A549 (cell line): ENCODE data around the gene TMOD4. TPM values are rescaled to one million over a fixed set of nuclear protein-coding genes. Genes with fewer than 3 reads are reported as not detected.

Experiments used
- ATAC-seq, 2 experiments: fragments of 200-7000 bp in 1 of 2; fragments of >200 bp in 1 of 2; cut with Nextera tagmentation in 1 of 2; cut with Tn5 transposase in 1 of 2; 3 replicates each; pipeline versions ENCODE4 v1.8.0 to v1.9.1; 2018 to 2020; ENCODE audit warnings: mild to moderate bottlenecking in 1 of 2, moderate library complexity in 1 of 2
- CTCF ChIA-PET: fragments of 300-600 bp; sonication (Branson Sonifier 250); formaldehyde crosslinking; extraction: SDS; loops from one replicate; lab custom pipeline; 2021; ENCODE audit warnings: antibody characterized with exemption, inconsistent platforms; lab: Yijun Ruan, JAX
- POLR2A ChIA-PET: fragments of 350-600 bp; formaldehyde crosslinking; extraction: SDS; loops from one replicate; lab custom pipeline; 2021; ENCODE audit warnings: antibody characterized with exemption, inconsistent platforms; lab: Yijun Ruan, JAX
- DNase-seq, 2 experiments: peaks; one replicate each; pipeline versions ENCODE4 v3.0.0 to v3.0.0-alpha.2; 2011 to 2016; ENCODE audit warnings: low read depth in 1 of 2, low spot score in 1 of 2
- FAIRE-seq: peaks from 2 replicates; lab custom pipeline; 2011; peaks lifted over from hg19 to GRCh38; lab: Jason Lieb, UNC
- H3K27ac ChIP-seq, 2 experiments: fragments of >200 bp; sonication (Bioruptor Twin); formaldehyde crosslinking; 3 replicates each; pipeline ENCODE4 v1.5.1; 2016 to 2017
- H3K4me1 ChIP-seq: fragments of >200 bp; sonication (Bioruptor Twin); formaldehyde crosslinking; 3 replicates; pipeline ENCODE4 v1.6.1; 2016
- H3K4me2 ChIP-seq: fragments of >200 bp; sonication (Bioruptor Twin); formaldehyde crosslinking; 3 replicates; pipeline ENCODE4 v1.6.1; 2016
- H3K4me3 ChIP-seq: fragments of >200 bp; sonication (Bioruptor Twin); formaldehyde crosslinking; 3 replicates; pipeline ENCODE4 v1.5.1; 2016
- H3K9me3 ChIP-seq: fragments of >200 bp; sonication (Bioruptor Twin); formaldehyde crosslinking; 3 replicates; pipeline ENCODE4 v1.6.1; 2016
- CBX2 ChIP-seq: fragments of 200-600 bp; sonication (generic); IDR thresholded peaks from 2 replicates; pipeline ENCODE4 v1.6.1; 2016; ENCODE audit warnings: low read depth, mild to moderate bottlenecking, borderline replicate concordance
- EHMT2 ChIP-seq: fragments of 200-600 bp; sonication (generic); IDR thresholded peaks from 2 replicates; pipeline ENCODE4 v1.6.1; 2016; ENCODE audit warnings: antibody characterized with exemption, low read depth, mild to moderate bottlenecking, moderate library complexity
- EP300 ChIP-seq, 2 experiments: fragments of >200 bp; sonication (Bioruptor Twin); formaldehyde crosslinking; IDR thresholded peaks; 2 replicates in 1 of 2; 3 replicates in 1 of 2; pipeline ENCODE4 v1.6.1; 2016 to 2017
- ESRRA ChIP-seq: fragments of 150-350 bp; IDR thresholded peaks from 2 replicates; pipeline ENCODE4 v1.6.1; 2014; ENCODE audit warnings: mild to moderate bottlenecking, low read length, borderline replicate concordance
- FOSL2 ChIP-seq, 2 experiments: fragments of 450-650 bp in 1 of 2; fragments of >200 bp in 1 of 2; sonication (Bioruptor Twin) in 1 of 2; formaldehyde crosslinking; IDR thresholded peaks; 2 replicates each; pipeline versions ENCODE4 v1.5.0 to v1.6.1; 2016 to 2020; ENCODE audit warnings: mild to moderate bottlenecking in 1 of 2, moderate library complexity in 1 of 2
- HOXB13 ChIP-seq: fragments of 250-450 bp; sonication (Bioruptor Pico); IDR thresholded peaks from 2 replicates; pipeline ENCODE4 v1.5.0; 2020; ENCODE audit warnings: low read depth, mild to moderate bottlenecking, moderate library complexity
- JUN ChIP-seq, 2 experiments: fragments of >200 bp; sonication (Bioruptor Twin); formaldehyde crosslinking; IDR thresholded peaks; 2 replicates in 1 of 2; 3 replicates in 1 of 2; pipeline ENCODE4 v1.6.1; 2016 to 2017
- KDM5A ChIP-seq: fragments of 200-600 bp; sonication (generic); IDR thresholded peaks from 2 replicates; pipeline ENCODE4 v1.6.1; 2016; ENCODE audit warnings: antibody characterized with exemption, mild to moderate bottlenecking
- MAFK ChIP-seq: fragments of 450-650 bp; IDR thresholded peaks from 2 replicates; pipeline ENCODE4 v1.6.1; 2014; ENCODE audit not compliant: partially characterized antibody
- POLR2A ChIP-seq: IDR thresholded peaks from 2 replicates; pipeline ENCODE4 v1.6.1; 2012; ENCODE audit warnings: mild to moderate bottlenecking, low read length
- RARB ChIP-seq: fragments of 250-450 bp; sonication (Bioruptor Pico); IDR thresholded peaks from 2 replicates; pipeline ENCODE4 v1.8.0; 2021; ENCODE audit warnings: mild to moderate bottlenecking, moderate library complexity
- RCOR1 ChIP-seq: fragments of 150-350 bp; IDR thresholded peaks from 2 replicates; pipeline ENCODE4 v1.6.1; 2014; ENCODE audit warnings: antibody characterized with exemption, low read length, low read depth
- RFX5 ChIP-seq: fragments of 450-650 bp; IDR thresholded peaks from 2 replicates; pipeline ENCODE4 v1.7.1; 2014; ENCODE audit warnings: antibody characterized with exemption, mild to moderate bottlenecking, moderate library complexity
- SREBF2 ChIP-seq: fragments of 450-650 bp; IDR thresholded peaks from 2 replicates; pipeline ENCODE4 v1.6.1; 2014; ENCODE audit warnings: mild to moderate bottlenecking, moderate library complexity
- TFCP2L1 ChIP-seq: fragments of 250-450 bp; sonication (Bioruptor Pico); IDR thresholded peaks from 2 replicates; pipeline ENCODE4 v1.5.0; 2021; ENCODE audit warnings: mild to moderate bottlenecking
- TP53 ChIP-seq: fragments of 250-450 bp; sonication (Bioruptor Pico); IDR thresholded peaks from 2 replicates; pipeline ENCODE4 v1.5.0; 2021; ENCODE audit warnings: mild to moderate bottlenecking, moderate library complexity
- ZNF302 ChIP-seq: fragments of 250-450 bp; sonication (Bioruptor Pico); IDR thresholded peaks from 2 replicates; pipeline ENCODE4 v1.9.0; 2021; ENCODE audit warnings: inconsistent platforms, mild to moderate bottlenecking, moderate library complexity
- WGBS: methylation state at CpG from one replicate; pipeline ENCODE4 v1.1.6; 2017; ENCODE audit errors: missing lambda C conversion rate; 5-methylcytosine and 5-hydroxymethylcytosine counted together
- polyA plus RNA-seq, 4 experiments: library from polyadenylated mRNA; depleted of rRNA in 3 of 4; stranded (reverse); fragments of >200 nt; fragmentation: RNase III in 1 of 4; extraction: RNeasy Plus Mini Kit Qiagen cat#74134 plus additional on column Dnase treatment in 1 of 4; gene quantifications; 2 replicates in 3 of 4; 3 replicates in 1 of 4; pipeline ENCODE4 v1.2.3, GENCODE V29; 2011 to 2017
- TF ChIP-seq, protein P1 (sequence below): fragments of 200-600 bp; sonication (generic); IDR thresholded peaks from 2 replicates; pipeline ENCODE4 v1.6.1; 2016; ENCODE audit warnings: antibody characterized with exemption, mild to moderate bottlenecking, moderate library complexity
- TF ChIP-seq, protein P2 (sequence below): fragments of 250-450 bp; sonication (Bioruptor Pico); IDR thresholded peaks from 2 replicates; pipeline ENCODE4 v1.5.0; 2020; ENCODE audit warnings: low read depth, mild to moderate bottlenecking, moderate library complexity
- TF ChIP-seq, protein P3 (sequence below): fragments of 250-450 bp; sonication (Bioruptor Pico); IDR thresholded peaks from 2 replicates; pipeline ENCODE4 v1.5.0; 2021; ENCODE audit warnings: mild to moderate bottlenecking, moderate library complexity, borderline replicate concordance
- TF ChIP-seq, protein P4 (sequence below): fragments of >200 bp; sonication (Bioruptor Twin); formaldehyde crosslinking; IDR thresholded peaks from 2 replicates; pipeline ENCODE4 v1.6.1; 2016
- TF ChIP-seq, protein P5 (sequence below): fragments of 150-350 bp; IDR thresholded peaks from 2 replicates; pipeline ENCODE4 v1.6.1; 2014; ENCODE audit warnings: low read depth, mild to moderate bottlenecking, low read length
- TF ChIP-seq, protein P6 (sequence below): fragments of 450-650 bp; IDR thresholded peaks from 2 replicates; pipeline ENCODE4 v1.6.1; 2014; ENCODE audit warnings: antibody characterized with exemption

The TMOD4 gene
- polyA plus RNA-seq, 2 of the 4 experiments (the other 2 are of a cell fraction) = 0.30 to 0.49 TPM

DNA sequence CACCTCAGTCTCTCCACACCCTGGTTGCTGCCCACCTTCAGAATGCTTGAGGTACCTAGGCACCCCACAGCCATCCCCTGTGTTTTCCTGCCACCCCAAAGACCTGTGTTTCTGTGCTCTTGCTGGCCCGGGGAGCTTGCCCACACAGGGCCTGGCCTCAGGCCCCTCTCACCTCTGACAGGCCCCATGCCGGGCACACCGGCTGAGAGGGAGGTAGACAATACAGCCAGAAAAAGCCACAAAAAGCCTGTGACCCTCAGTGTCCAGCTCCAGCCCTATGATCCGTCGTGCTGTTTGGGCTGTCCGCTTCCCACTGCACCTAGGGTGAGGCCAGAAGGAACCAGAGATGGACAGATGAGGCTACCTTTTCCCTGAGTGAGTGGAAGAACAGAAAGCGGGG is 40.8 kb downstream of the TMOD4 start:
- POLR2A ChIA-PET = no interaction called here
- H3K4me1 ChIP-seq = no peaks in the 10 kb centered on the region
- ATAC-seq (no peak; a peak in 1 of 6 replicates), FAIRE-seq (no peak), DNase-seq (no peak)
- no peak overlapping the region for H3K27ac ChIP-seq
- 84% methylated on average over 7 of the region's 7 CpGs for WGBS
- H3K9me3 ChIP-seq = no peaks in the 10 kb centered on the region
- TF ChIP-seq JUN (IDR thresholded peaks at IDR 0.05) (no peak), ZNF302 (CRISPR knock-in tag) (no peak), EP300 (IDR thresholded peaks at IDR 0.05) (no peak), TFCP2L1 (no peak), SREBF2 (no peak), RARB (no peak), ESRRA (no peak), MAFK (no peak), KDM5A (no peak), POLR2A (no peak), RCOR1 (no peak)
- TF ChIP-seq, protein P1, sequence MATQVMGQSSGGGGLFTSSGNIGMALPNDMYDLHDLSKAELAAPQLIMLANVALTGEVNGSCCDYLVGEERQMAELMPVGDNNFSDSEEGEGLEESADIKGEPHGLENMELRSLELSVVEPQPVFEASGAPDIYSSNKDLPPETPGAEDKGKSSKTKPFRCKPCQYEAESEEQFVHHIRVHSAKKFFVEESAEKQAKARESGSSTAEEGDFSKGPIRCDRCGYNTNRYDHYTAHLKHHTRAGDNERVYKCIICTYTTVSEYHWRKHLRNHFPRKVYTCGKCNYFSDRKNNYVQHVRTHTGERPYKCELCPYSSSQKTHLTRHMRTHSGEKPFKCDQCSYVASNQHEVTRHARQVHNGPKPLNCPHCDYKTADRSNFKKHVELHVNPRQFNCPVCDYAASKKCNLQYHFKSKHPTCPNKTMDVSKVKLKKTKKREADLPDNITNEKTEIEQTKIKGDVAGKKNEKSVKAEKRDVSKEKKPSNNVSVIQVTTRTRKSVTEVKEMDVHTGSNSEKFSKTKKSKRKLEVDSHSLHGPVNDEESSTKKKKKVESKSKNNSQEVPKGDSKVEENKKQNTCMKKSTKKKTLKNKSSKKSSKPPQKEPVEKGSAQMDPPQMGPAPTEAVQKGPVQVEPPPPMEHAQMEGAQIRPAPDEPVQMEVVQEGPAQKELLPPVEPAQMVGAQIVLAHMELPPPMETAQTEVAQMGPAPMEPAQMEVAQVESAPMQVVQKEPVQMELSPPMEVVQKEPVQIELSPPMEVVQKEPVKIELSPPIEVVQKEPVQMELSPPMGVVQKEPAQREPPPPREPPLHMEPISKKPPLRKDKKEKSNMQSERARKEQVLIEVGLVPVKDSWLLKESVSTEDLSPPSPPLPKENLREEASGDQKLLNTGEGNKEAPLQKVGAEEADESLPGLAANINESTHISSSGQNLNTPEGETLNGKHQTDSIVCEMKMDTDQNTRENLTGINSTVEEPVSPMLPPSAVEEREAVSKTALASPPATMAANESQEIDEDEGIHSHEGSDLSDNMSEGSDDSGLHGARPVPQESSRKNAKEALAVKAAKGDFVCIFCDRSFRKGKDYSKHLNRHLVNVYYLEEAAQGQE = no peak
- TF ChIP-seq, protein P2, sequence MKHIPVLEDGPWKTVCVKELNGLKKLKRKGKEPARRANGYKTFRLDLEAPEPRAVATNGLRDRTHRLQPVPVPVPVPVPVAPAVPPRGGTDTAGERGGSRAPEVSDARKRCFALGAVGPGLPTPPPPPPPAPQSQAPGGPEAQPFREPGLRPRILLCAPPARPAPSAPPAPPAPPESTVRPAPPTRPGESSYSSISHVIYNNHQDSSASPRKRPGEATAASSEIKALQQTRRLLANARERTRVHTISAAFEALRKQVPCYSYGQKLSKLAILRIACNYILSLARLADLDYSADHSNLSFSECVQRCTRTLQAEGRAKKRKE (CRISPR knock-in tag) = no peak
- TF ChIP-seq, protein P3, sequence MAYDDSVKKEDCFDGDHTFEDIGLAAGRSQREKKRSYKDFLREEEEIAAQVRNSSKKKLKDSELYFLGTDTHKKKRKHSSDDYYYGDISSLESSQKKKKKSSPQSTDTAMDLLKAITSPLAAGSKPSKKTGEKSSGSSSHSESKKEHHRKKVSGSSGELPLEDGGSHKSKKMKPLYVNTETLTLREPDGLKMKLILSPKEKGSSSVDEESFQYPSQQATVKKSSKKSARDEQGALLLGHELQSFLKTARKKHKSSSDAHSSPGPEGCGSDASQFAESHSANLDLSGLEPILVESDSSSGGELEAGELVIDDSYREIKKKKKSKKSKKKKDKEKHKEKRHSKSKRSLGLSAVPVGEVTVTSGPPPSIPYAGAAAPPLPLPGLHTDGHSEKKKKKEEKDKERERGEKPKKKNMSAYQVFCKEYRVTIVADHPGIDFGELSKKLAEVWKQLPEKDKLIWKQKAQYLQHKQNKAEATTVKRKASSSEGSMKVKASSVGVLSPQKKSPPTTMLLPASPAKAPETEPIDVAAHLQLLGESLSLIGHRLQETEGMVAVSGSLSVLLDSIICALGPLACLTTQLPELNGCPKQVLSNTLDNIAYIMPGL (CRISPR knock-in tag) = no peak
- TF ChIP-seq, protein P4, sequence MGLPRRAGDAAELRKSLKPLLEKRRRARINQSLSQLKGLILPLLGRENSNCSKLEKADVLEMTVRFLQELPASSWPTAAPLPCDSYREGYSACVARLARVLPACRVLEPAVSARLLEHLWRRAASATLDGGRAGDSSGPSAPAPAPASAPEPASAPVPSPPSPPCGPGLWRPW = no peak
- TF ChIP-seq, protein P5, sequence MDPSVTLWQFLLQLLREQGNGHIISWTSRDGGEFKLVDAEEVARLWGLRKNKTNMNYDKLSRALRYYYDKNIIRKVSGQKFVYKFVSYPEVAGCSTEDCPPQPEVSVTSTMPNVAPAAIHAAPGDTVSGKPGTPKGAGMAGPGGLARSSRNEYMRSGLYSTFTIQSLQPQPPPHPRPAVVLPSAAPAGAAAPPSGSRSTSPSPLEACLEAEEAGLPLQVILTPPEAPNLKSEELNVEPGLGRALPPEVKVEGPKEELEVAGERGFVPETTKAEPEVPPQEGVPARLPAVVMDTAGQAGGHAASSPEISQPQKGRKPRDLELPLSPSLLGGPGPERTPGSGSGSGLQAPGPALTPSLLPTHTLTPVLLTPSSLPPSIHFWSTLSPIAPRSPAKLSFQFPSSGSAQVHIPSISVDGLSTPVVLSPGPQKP = no peak
- TF ChIP-seq, protein P6, sequence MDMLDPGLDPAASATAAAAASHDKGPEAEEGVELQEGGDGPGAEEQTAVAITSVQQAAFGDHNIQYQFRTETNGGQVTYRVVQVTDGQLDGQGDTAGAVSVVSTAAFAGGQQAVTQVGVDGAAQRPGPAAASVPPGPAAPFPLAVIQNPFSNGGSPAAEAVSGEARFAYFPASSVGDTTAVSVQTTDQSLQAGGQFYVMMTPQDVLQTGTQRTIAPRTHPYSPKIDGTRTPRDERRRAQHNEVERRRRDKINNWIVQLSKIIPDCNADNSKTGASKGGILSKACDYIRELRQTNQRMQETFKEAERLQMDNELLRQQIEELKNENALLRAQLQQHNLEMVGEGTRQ = no peak
- CTCF ChIA-PET = interaction anchor here (0.9 to 3.8 kb wide), 10 partner anchors 10 to 64 kb away, joined by 3 to 23 read pairs (median 4); partner anchors contain the start of genes GABPB2 and TNFAIP8L2
- no peak overlapping the region for H3K4me2 ChIP-seq
- no peak overlapping the region for H3K4me3 ChIP-seq

DNA sequence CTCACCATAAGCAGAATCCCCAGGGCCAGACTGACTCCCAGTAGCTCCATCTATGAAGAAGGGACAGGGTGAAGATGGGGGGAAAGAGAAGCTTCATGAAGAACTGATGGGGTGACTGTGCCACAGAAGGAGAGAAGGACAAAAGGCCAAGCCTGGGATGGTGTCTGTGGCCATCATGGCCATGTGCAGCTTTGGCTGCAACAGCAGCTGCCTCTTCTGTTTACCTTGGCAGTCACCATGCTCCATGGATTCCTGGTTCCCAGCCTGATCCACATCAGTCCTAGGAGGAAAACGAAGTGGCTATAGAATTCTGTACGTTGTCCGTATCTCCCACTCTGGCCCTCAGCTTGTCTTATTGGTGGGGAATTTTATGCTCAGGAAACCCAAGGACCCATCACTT is 41.4 kb downstream of the TMOD4 start:
- Histone ChIP-seq H3K4me1 (no peaks in the 10 kb centered on the region), H3K4me3 (no peak overlapping the region), H3K9me3 (no peaks in the 10 kb centered on the region), H3K27ac (no peak overlapping the region), H3K4me2 (no peak overlapping the region)
- 84% methylated on average over 3 of the region's 3 CpGs for WGBS
- ATAC-seq = peak in 1 of 2 experiments; percentile 15; a peak in 2 of 6 replicates
- ChIA-PET CTCF (interaction anchor here (0.9 to 3.8 kb wide), 7 partner anchors 10 to 34 kb away, joined by 3 to 23 read pairs (median 4); partner anchors contain the start of gene TNFAIP8L2), POLR2A (no interaction called here)
- DNase-seq = no peak
- TF ChIP-seq, protein P2 (CRISPR knock-in tag) = no peak
- TF ChIP-seq JUN (IDR thresholded peaks at IDR 0.05) (no peak), POLR2A (no peak), EHMT2 (no peak), CBX2 (no peak), FOSL2 (IDR thresholded peaks at IDR 0.05) (no peak), FOSL2 (CRISPR knock-in tag; IDR thresholded peaks at IDR 0.05) (no peak), RFX5 (no peak), TP53 (CRISPR knock-in tag) (no peak), HOXB13 (no peak)
- TF ChIP-seq, protein P4 = no peak
- TF ChIP-seq, protein P5 = no peak
- FAIRE-seq = no peak
